Measurements from ENCODE around the gene IRF2BPL.

Gene IRF2BPL

GRCh38 chr14:77055306-77055705 is 26.8 kb upstream of the IRF2BPL start:
- no peak for FAIRE-seq
- DNase-seq (ENCODE audit: insufficient read length, low spot score), result no peak

- peak; percentile 64 for DNase-seq (ENCODE audit: insufficient read length, low spot score)
- peak; percentile 59 for FAIRE-seq
These were observed 24.7 kb upstream of the IRF2BPL start for GRCh38 chr14:77053046-77053841.

GRCh38 chr14:77052281-77053044 is 24.0 kb upstream of the IRF2BPL start:
- FAIRE-seq, result no peak
- no peak for DNase-seq (ENCODE audit: insufficient read length, low spot score)

GRCh38 chr14:77051116-77051515 is 22.6 kb upstream of the IRF2BPL start:
- FAIRE-seq (no peak), DNase-seq (ENCODE audit: insufficient read length, low spot score) (no peak)

GRCh38 chr14:77046721-77047120 is 18.2 kb upstream of the IRF2BPL start:
- DNase-seq (ENCODE audit: insufficient read length, low spot score) (no peak), FAIRE-seq (no peak)

GRCh38 chr14:77045238-77046162 is 17.0 kb upstream of the IRF2BPL start:
- no peak for FAIRE-seq
- no peak for DNase-seq (ENCODE audit: insufficient read length, low spot score)

- DNase-seq (ENCODE audit: insufficient read length, low spot score) (no peak), FAIRE-seq (no peak)
These were observed 16.3 kb upstream of the IRF2BPL start for GRCh38 chr14:77044783-77045237.

GRCh38 chr14:77043984-77044485 is 15.5 kb upstream of the IRF2BPL start:
- FAIRE-seq (no peak), DNase-seq (ENCODE audit: insufficient read length, low spot score) (no peak)

- DNase-seq (ENCODE audit: insufficient read length, low spot score) (no peak), FAIRE-seq (peak; percentile 70)
These were observed 14.9 kb upstream of the IRF2BPL start for GRCh38 chr14:77043177-77043983.

GRCh38 chr14:77041881-77042545 is 13.5 kb upstream of the IRF2BPL start:
- FAIRE-seq, result peak; percentile 23
- DNase-seq (ENCODE audit: insufficient read length, low spot score), result no peak

- no peak for DNase-seq (ENCODE audit: insufficient read length, low spot score)
- peak; percentile 66 for FAIRE-seq
These were observed 12.5 kb upstream of the IRF2BPL start for GRCh38 chr14:77040741-77041653.

- FAIRE-seq (peak; percentile 84), DNase-seq (ENCODE audit: insufficient read length, low spot score) (peak; percentile 65)
These were observed 11.7 kb upstream of the IRF2BPL start for GRCh38 chr14:77040059-77040740.

- FAIRE-seq, result no peak
These were observed 11.0 kb upstream of the IRF2BPL start for GRCh38 chr14:77039285-77040058.

GRCh38 chr14:77037938-77038568 is 9.5 kb upstream of the IRF2BPL start:
- DNase-seq (ENCODE audit: insufficient read length, low spot score), result no peak
- no peak for FAIRE-seq

More at GRCh38 chr14:77039285-77040058, 11.0 kb upstream of the IRF2BPL start:
- no peak for DNase-seq (ENCODE audit: insufficient read length, low spot score)

GRCh38 chr14:77037215-77037937 is 8.9 kb upstream of the IRF2BPL start:
- peak; percentile 70 for FAIRE-seq
- no peak for DNase-seq (ENCODE audit: insufficient read length, low spot score)

Measured in GM19239 (cell line).